HG03575 (cell line): Measurements from ENCODE around the gene MYBPH.
A peak's percentile ranks its signal among the peaks of the same experiment; 100 is the strongest.

Experiments
- ATAC-seq: cut with Tn5 transposase; IDR thresholded peaks from one replicate; pipeline ENCODE4 v1.9.1; 2021; ENCODE audit not compliant: unreplicated experiment, insufficient number of reproducible peaks, low FRiP score; ENCODE audit errors: extremely low read depth

Gene MYBPH

GRCh38 chr1:203182387-203182953 lies 6.8 kb upstream of the MYBPH start:
- ATAC-seq: no peak

GRCh38 chr1:203181586-203182386 lies 6.2 kb upstream of the MYBPH start:
- no peak for ATAC-seq

- ATAC-seq: no peak
Observed at GRCh38 chr1:203180611-203181330, 5.1 kb upstream of the MYBPH start.

GRCh38 chr1:203179667-203180005 lies 4.0 kb upstream of the MYBPH start:
- ATAC-seq: no peak

DNA sequence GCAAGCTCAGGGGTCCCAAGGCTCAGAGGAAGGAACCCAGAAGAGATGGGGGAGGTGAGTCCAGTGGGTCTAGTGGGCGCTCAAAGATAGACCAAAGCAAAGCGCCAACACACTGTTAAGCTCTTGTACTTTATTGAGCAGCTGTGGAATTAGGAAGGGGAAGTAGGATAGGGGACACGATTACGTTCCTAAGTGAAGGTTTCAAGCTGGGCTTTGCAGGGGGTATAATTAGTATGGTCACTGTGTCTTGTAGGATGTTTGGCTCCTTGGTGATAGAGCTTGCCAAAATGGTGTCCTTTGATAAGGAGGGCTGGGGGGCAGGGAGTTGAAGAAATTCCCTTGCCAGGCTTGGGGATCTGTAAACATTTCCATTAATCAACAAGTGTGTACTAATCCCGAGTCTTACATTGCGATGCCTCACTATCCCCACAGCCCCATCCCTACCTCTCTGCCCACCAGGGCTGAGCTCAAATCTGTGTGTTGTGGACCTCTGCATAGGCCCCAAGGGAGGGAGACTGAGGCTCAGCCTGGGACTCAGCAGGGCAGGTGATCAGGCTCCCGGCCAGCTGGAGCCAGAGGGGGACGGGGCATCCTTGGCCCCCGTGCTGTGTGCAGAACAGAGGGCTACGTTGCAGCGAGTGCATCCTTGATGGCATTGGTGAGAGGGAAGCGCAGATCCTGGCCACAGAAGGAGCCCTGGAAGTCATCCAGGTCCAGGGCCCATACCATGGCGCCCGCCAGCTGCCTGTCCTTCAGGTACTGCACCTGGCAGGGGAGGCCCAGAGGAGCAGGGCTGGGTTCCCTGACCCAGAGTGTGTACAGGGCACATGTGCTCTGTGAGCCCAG lies 3.4 kb upstream of the MYBPH start:
- ATAC-seq: no peak

- no peak for ATAC-seq
Observed at GRCh38 chr1:203178083-203178482, 2.5 kb upstream of the MYBPH start.

GRCh38 chr1:203177470-203178039 lies 1.9 kb upstream of the MYBPH start:
- no peak for ATAC-seq

GRCh38 chr1:203177036-203177405 lies 1.4 kb upstream of the MYBPH start:
- ATAC-seq: no peak

- no peak for ATAC-seq
Observed at GRCh38 chr1:203176273-203177035, 828 bp upstream of the MYBPH start.

DNA sequence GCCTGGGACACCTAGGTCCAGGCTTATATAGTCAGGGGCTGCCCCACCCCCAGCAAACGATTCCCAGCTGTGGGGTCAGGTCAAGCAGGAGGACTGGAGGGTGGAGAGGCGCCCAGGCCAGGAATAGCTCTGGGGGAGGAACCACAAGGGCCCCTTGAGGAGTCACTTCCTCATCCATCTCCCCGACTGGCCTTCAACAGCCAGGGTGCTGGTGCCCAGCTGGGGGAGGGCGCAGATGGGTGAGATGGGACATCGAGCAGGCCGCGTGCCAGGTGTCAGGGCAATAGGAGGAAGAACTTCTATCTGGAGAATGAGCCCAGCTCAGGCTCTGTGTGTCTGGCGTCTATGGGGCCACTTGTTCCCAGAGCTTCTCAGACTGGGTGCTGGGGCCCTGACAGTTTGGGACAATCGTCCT lies 208 bp upstream of the MYBPH start:
- no peak for ATAC-seq

- no peak for ATAC-seq
Observed at GRCh38 chr1:203174324-203174985, 1.2 kb downstream of the MYBPH start.

DNA sequence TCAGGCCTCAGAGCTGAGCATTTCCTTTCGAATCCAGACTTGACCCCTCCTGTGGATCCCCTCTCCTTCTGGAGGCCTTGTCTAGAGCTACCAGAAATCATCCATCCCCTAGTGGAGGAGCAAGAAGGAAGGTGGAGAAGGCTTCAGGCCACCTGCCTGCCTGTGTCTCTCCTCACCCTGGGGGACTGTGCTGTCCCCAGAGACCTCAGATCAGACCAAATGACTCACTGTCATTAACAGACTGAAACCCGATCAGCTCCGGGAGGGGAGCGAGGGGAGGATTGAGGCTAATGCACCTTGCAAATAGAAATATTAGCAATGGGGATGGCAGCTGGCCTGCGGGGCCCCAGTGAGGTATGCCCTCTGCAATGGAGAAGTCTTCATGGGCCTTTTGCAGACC lies 2.1 kb downstream of the MYBPH start:
- ATAC-seq: peak; percentile 83

DNA sequence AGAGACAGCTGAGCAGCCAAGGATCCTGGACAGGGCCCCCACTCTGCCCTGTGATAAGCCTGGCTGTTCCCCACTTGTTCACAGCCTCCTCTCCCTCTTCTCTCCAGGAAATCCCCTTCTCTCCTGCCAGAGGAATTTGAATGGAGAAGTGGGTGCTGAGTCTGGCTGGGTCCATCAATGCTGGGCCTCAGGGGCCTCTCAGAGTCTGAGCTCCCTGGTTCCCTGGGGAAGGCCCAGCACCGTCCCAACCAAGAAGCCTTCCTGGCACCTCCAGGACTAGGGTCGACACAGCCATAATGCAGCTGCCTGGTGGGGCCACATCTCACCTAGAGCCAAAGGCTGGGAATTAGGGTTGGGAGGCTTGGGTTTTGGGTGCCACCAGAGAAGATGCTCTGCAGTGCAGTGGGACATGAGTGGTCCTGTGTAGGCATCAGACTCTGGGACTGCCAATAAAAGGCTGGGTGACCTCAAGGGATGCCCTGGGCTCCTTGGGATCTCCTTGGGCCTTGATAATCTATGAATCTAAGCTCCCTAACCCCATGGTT lies 2.5 kb downstream of the MYBPH start:
- no peak for ATAC-seq

GRCh38 chr1:203172184-203173010 lies 3.2 kb downstream of the MYBPH start:
- ATAC-seq: no peak

GRCh38 chr1:203171341-203172183 lies 4.1 kb downstream of the MYBPH start:
- no peak for ATAC-seq
